K562 (cell line): Measurements from ENCODE around the gene CD207. TPM values are rescaled to one million over a fixed set of nuclear protein-coding genes. Genes with fewer than 3 reads are reported as not detected.

Experiments
- ATAC-seq: fragments of 200-7000 bp; cut with Tn5 transposase; 3 replicates; pipeline ENCODE4 v1.9.1; 2020; ENCODE audit warnings: moderate library complexity
- BruUV-seq: library from RNA; stranded (reverse); fragments of 400-500 nt; replicated peaks from 2 replicates; lab custom pipeline; 2021; lab: Mats Ljungman, UMichigan
- CTCF ChIA-PET: fragments of 300-600 bp; formaldehyde crosslinking; extraction: SDS; loops from one replicate; lab custom pipeline; 2021; ENCODE audit warnings: low intra/inter-chr PET ratio; lab: Yijun Ruan, JAX
- POLR2A ChIA-PET: fragments of 300-600, 350-650 bp; sonication (Branson Sonifier 250); formaldehyde crosslinking; extraction: SDS; loops from one replicate; lab custom pipeline; 2021; ENCODE audit warnings: antibody characterized with exemption, inconsistent platforms; lab: Yijun Ruan, JAX
- DNase-seq, 4 experiments: peaks; one replicate each; pipeline versions ENCODE4 v3.0.0 to v3.0.0-alpha.2; 2011 to 2018; ENCODE audit warnings: low spot score in 3 of 4, mixed read lengths in 3 of 4; ENCODE audit errors: extremely low read depth in 1 of 4
- FAIRE-seq: peaks from 2 replicates; lab custom pipeline; 2011; peaks lifted over from hg19 to GRCh38; lab: Jason Lieb, UNC
- H2AFZ ChIP-seq: 2 replicates; pipeline ENCODE4 v1.6.0; 2011; ENCODE audit warnings: low read depth, low read length, control low read depth, inconsistent platforms
- H3K27ac ChIP-seq: fragments of 200-600 bp; 3 replicates; pipeline ENCODE4 v1.8.0; 2011; ENCODE audit warnings: low read depth, mild to moderate bottlenecking, control low read depth, inconsistent platforms, low read length, moderate library complexity, mixed read lengths; ENCODE audit errors: extremely low read depth
- H3K27me3 ChIP-seq, 2 experiments: fragments of 300-600 bp in 1 of 2; 2 replicates in 1 of 2; 3 replicates in 1 of 2; pipeline versions ENCODE4 v1.6.0 to v1.8.0; 2011; ENCODE audit warnings: inconsistent platforms in 2 of 2, low read length in 2 of 2, mild to moderate bottlenecking in 1 of 2, mixed read lengths in 1 of 2, moderate library complexity in 1 of 2; ENCODE audit not compliant: control insufficient read depth in 2 of 2, insufficient read depth in 2 of 2
- H3K36me3 ChIP-seq: fragments of 300-600 bp; 3 replicates; pipeline ENCODE4 v1.8.0; 2011; ENCODE audit warnings: mild to moderate bottlenecking, low read length, inconsistent platforms; ENCODE audit not compliant: control insufficient read depth, insufficient read depth
- H3K4me1 ChIP-seq, 2 experiments: fragments of 200-600 bp in 1 of 2; replicated peaks in 1 of 2; 2 replicates in 1 of 2; 3 replicates in 1 of 2; pipeline versions ENCODE4 v1.5.1 to v1.8.0; 2011; ENCODE audit warnings: inconsistent platforms in 2 of 2, low read length in 2 of 2, mild to moderate bottlenecking in 1 of 2, mixed read lengths in 1 of 2, moderate library complexity in 1 of 2; ENCODE audit not compliant: control insufficient read depth in 2 of 2, insufficient read depth in 2 of 2
- H3K4me2 ChIP-seq: 2 replicates; pipeline ENCODE4 v1.6.1; 2011; ENCODE audit warnings: low read length, control low read depth, inconsistent platforms, mixed read lengths; ENCODE audit not compliant: insufficient read depth
- H3K4me3 ChIP-seq: fragments of 200-600 bp; sonication (generic), shearing (Covaris generic); 2 replicates; pipeline ENCODE4 v1.5.1; 2016; ENCODE audit warnings: control low read depth, inconsistent platforms
- H3K79me2 ChIP-seq: fragments of 200-600 bp; 3 replicates; pipeline ENCODE4 v1.8.0; 2011; ENCODE audit warnings: low read length, inconsistent platforms; ENCODE audit not compliant: control insufficient read depth, insufficient read depth
- H3K9ac ChIP-seq, 2 experiments: 2 replicates each; pipeline versions ENCODE4 v1.6.0 to v1.6.1; 2011; ENCODE audit warnings: low read depth in 2 of 2, low read length in 2 of 2, control low read depth in 1 of 2, inconsistent platforms in 1 of 2, mild to moderate bottlenecking in 1 of 2, mixed read lengths in 1 of 2; ENCODE audit not compliant: insufficient read depth in 1 of 2
- H3K9me1 ChIP-seq: one replicate; pipeline ENCODE4 v1.6.0; 2011; ENCODE audit warnings: inconsistent platforms, mild to moderate bottlenecking, low read length, moderate library complexity; ENCODE audit not compliant: control insufficient read depth, insufficient read depth
- H3K9me3 ChIP-seq: replicated peaks from 2 replicates; pipeline ENCODE4 v1.5.1; 2011; ENCODE audit warnings: low read depth, low read length, inconsistent platforms; ENCODE audit not compliant: control insufficient read depth, insufficient read depth
- H4K20me1 ChIP-seq: replicated peaks from 2 replicates; pipeline ENCODE4 v1.6.1; 2011; ENCODE audit warnings: low read length, inconsistent platforms, mixed read lengths; ENCODE audit not compliant: control insufficient read depth, insufficient read depth
- NBN ChIP-seq: fragments of 450-650 bp; IDR thresholded peaks from 2 replicates; pipeline ENCODE4 v1.6.1; 2016; ENCODE audit warnings: low read depth, mild to moderate bottlenecking
- WGBS: fragments of 100-300 bp; shearing (Covaris generic); methylation state at CpG from one replicate; pipeline ENCODE4 v1.1.6; 2016; ENCODE audit warnings: low coverage, mixed read lengths; ENCODE audit not compliant: insufficient coverage; ENCODE audit errors: missing lambda C conversion rate; 5-methylcytosine and 5-hydroxymethylcytosine counted together
- in situ Hi-C: fragments of 300-500 bp; cut with MboI; formaldehyde crosslinking; loops from 4 replicates; pipeline ENCODE4 v1.15.0; 2018; ENCODE audit warnings: inconsistent platforms, mixed read lengths
- intact Hi-C: fragments of 100-400 bp; cut with micrococcal nuclease; formaldehyde crosslinking; loops from 2 replicates; pipeline ENCODE4 v1.14.2; 2022
- polyA plus RNA-seq, 8 experiments: library from polyadenylated mRNA; depleted of rRNA in 4 of 8; stranded (reverse) in 5 of 8; unstranded in 3 of 8; fragments of >200 nt; fragmentation: Nextera tagmentation in 2 of 8; fragmentation: Illumina TruSeq in 1 of 8; extraction: Ambion mirVana in 2 of 8; extraction: Trizol in 1 of 8; gene quantifications; 2 replicates each; pipeline versions ENCODE4 v1.2.1 to v1.2.3, GENCODE V29; 2011 to 2014; ENCODE audit warnings: inconsistent platforms in 1 of 8, missing spikeins in 1 of 8
- total RNA-seq, 7 experiments: library from RNA; depleted of rRNA in 6 of 7; stranded (reverse); fragments of >200 nt in 6 of 7; fragmentation: Illumina TruSeq in 2 of 7; extraction: Trizol in 2 of 7; gene quantifications; 2 replicates each; pipeline versions ENCODE4 v1.2.1 to v1.2.3, GENCODE V29; 2011 to 2021; ENCODE audit warnings: low replicate concordance in 1 of 7
- TF ChIP-seq, protein P1 (sequence below): sonication (generic); formaldehyde crosslinking; IDR thresholded peaks from 2 replicates; pipeline ENCODE4 v1.5.0; 2020; ENCODE audit warnings: missing genetic modification reagents
- TF ChIP-seq, protein P2 (sequence below): fragments of 250-450 bp; sonication (Bioruptor Pico); IDR thresholded peaks from 2 replicates; pipeline ENCODE4 v1.5.1; 2021; ENCODE audit warnings: mild to moderate bottlenecking

The CD207 gene
- total and polyA plus RNA-seq, 9 of the 15 experiments (the other 6 are each of a cell fraction or from before 2014, with no cell fraction given), result not detected

DNA sequence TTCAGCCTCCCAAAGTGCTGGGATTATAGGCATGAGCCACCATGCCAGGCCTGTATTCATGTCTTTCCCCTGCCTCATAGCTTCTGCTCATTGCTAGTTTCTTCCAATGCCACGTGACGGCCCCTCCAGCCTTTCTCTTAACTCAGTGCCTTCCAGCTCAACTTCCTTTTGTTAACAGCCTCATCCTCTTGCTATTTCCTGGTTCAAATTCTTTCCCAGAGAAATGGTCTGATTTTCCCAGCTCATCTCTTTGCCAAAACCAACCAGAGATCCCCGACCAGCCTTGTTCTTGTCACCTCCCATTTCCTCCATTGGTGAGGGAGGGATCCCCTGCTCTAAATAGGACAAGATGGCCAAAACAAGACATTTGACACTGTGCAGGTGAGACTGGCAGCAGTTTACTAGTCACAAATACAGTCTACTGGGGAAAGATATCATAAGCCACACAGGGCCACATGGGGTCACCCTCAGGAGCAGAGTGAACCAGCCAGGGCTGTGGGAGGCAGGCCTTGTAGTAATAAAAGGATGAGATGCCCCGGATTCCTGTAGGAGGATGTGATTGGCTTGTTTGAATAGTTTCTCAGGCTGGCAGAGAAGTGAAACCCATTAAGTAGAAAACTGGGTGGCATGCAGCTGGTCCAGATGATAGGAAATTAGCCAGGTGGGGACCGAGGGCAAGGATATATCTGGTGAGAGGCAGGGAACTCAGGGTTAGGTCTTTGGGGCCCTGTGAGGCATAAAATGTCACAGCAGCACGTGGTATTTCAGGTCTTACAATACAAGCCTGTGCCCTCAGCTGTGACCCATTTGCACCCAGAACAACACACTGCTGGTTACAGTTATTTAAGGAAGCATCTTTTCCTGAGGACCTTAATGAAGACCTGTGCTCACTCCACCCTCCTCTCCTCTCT, 6.4 kb downstream of the CD207 start:
- Histone ChIP-seq H3K27ac (no peak overlapping the region), H3K9ac (no peak overlapping the region), H2AFZ (no peak overlapping the region), H3K9me1 (no peaks in the 10 kb centered on the region), H3K27me3 (peaks cover 24 to 44% of the 10 kb centered on the region in 2 experiments), H3K79me2 (no peaks in the 10 kb centered on the region), H3K9me3 (no peaks in the 10 kb centered on the region), H3K4me3 (no peak overlapping the region), H3K4me2 (no peak overlapping the region), H3K4me1 (no peaks in the 10 kb centered on the region; a peak in 1 of 5 replicates), H3K36me3 (no peaks in the 10 kb centered on the region), H4K20me1 (no peaks in the 10 kb centered on the region)
- FAIRE-seq (no peak), ATAC-seq (no peak), DNase-seq (no peak)
- 2% methylated on average over 6 of the region's 6 CpGs for WGBS
- POLR2A ChIA-PET, result interaction anchor here (1.0 kb wide), 1 partner anchor 32 kb away, joined by 4 read pairs; no protein-coding TSS in a partner anchor
- intact Hi-C loops (no loop called here), in situ Hi-C loops (no loop called here)
- TF ChIP-seq, protein P1, sequence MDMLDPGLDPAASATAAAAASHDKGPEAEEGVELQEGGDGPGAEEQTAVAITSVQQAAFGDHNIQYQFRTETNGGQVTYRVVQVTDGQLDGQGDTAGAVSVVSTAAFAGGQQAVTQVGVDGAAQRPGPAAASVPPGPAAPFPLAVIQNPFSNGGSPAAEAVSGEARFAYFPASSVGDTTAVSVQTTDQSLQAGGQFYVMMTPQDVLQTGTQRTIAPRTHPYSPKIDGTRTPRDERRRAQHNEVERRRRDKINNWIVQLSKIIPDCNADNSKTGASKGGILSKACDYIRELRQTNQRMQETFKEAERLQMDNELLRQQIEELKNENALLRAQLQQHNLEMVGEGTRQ (CRISPR knock-in tag), result peak; percentile 18; the same call in 1 of the 2 replicates
- TF ChIP-seq, protein P2, sequence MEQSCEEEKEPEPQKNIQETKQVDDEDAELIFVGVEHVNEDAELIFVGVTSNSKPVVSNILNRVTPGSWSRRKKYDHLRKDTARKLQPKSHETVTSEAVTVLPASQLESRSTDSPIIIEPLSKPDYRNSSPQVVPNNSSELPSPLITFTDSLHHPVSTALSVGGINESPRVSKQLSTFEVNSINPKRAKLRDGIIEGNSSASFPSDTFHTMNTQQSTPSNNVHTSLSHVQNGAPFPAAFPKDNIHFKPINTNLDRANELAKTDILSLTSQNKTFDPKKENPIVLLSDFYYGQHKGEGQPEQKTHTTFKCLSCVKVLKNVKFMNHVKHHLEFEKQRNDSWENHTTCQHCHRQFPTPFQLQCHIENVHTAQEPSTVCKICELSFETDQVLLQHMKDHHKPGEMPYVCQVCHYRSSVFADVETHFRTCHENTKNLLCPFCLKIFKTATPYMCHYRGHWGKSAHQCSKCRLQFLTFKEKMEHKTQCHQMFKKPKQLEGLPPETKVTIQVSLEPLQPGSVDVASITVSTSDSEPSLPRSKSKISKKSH, result no peak
- no peak for TF ChIP-seq NBN
- CTCF ChIA-PET, result no interaction called here
- BruUV-seq, result no TSS peak
